Measurements from ENCODE around the gene ATPAF1. TPM values are rescaled to one million over a fixed set of nuclear protein-coding genes. Genes with fewer than 3 reads are reported as not detected.

The ATPAF1 gene
- total RNA-seq, 1 donor from 2014 or later, result 63.4 TPM

DNA sequence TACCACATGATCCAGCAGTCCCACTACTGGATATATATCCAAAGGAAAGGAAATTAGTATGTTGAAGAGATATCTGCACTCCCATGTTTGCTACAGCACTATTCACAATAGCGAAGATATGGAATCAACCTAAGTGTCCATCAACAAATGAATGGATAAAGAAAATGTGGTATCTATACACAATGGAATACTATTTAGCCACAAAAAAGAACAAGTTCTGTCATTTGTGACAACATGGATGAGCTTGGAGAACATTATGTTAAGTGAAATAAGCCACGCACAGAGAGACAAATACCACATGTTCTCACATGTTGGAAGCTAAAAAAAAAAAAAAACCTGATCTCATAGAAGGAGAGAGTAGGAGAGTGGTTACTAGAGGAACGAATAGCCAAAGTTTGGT, 17.7 kb downstream of the ATPAF1 start:
- no peak for DNase-seq

- DNase-seq, result no peak
These were observed 18.4 kb downstream of the ATPAF1 start for GRCh38 chr1:46649764-46650163.

DNA sequence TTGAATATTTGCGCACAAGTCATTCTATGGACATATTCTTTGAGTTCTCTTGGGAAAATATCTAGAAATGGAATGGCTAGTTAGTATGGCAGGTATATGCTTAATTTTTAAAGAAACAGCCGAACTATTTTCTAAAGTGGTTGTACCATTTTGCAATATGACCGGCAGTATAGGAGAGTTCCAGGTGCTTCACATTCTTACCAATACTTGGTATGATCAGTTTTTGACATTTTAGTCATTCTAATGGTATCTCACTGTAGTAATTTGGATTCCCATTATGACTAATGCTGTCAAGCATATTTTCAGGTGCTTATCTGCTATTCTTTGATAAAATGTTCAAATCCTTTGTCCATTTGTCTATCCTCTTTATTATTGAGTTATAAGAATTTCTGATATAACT, 20.6 kb downstream of the ATPAF1 start:
- no peak for DNase-seq

DNA sequence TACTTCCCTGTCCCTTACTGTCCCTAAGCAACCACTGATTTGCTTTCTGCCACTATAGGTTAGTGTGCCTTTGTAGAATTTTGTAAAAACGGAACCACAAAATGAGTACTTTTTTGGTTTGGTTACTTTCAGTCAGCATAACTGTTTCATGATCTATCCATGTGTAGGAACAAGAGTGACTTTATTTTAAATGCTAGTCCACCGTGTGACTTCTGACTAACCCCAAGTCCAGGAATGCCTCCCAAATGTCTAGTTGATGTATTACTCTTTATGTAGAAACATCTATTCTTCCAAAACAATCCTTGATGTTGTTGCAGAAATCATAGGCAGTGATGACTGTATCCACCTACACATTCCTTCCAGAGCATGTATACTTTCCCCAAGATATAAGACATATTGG, 21.3 kb downstream of the ATPAF1 start:
- no peak for DNase-seq

- no peak for DNase-seq
These were observed 21.8 kb downstream of the ATPAF1 start for GRCh38 chr1:46646331-46646730.

- no peak for DNase-seq
These were observed 22.3 kb downstream of the ATPAF1 start for GRCh38 chr1:46645815-46646214.

DNA sequence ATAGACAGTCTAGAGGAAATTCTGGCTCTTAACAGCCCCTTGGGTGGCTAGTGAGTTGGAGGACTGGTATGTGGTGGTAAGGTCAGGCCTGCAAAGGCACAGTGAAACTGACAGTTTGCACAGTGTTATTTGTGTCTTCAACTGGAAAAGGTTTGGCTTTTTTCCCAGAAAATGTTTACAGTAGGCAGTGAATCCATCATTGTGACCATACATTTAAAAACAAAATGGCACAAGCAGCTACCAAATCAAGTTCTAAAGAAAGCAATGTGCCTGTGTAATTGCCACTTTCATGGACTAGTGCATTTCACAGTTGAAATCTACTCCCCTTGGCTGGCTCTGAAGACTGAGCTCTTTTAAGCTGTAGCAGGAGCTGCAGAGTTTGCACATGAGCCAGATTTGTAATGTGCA, 24.8 kb downstream of the ATPAF1 start:
- DNase-seq, result no peak

DNA sequence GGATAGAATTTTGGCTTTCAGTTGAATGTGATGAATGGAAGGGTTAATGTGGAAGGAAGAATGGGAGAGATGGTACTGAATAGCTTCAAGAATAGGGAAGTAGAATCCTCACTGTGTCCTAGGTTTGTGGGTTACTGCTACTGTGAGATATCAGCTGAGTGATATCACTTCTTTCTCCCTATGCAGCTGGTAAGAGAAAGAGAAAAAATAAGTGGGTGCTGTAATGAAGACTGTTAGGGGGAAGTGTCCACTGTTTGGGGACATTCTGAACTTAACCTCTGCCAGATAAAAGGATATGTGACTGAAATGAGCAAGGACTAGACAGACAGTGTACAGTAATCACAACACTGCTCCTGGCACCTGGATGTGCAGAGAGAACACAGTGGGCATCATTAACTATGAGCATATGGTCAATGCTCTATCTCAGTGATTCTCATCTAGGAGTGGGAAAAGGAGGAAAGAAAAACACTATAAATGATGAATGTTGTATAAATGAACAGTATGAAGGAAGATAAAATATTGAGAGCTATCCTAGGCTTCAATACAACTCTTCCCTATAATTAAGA, 26.0 kb downstream of the ATPAF1 start:
- no peak for DNase-seq

GRCh38 chr1:46639547-46639946, 28.6 kb downstream of the ATPAF1 start:
- no peak for DNase-seq

DNA sequence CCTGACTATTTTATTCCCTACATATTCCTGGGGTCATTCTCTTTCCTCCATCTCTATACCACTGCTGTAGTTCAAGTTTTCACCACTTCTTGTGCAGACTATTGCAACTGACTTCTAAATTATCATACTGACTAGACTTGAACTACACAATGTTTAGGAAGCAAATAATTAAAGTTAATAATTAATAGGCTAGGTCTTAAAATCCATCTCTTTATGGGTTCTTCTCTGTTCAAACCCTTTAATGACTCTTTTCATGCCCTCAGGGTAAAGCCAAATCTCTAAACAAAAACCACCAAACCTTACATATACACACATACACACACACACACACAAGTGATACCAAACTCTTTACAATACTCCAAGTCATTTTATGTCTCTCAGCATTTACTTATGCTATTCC, 29.2 kb downstream of the ATPAF1 start:
- no peak for DNase-seq

DNA sequence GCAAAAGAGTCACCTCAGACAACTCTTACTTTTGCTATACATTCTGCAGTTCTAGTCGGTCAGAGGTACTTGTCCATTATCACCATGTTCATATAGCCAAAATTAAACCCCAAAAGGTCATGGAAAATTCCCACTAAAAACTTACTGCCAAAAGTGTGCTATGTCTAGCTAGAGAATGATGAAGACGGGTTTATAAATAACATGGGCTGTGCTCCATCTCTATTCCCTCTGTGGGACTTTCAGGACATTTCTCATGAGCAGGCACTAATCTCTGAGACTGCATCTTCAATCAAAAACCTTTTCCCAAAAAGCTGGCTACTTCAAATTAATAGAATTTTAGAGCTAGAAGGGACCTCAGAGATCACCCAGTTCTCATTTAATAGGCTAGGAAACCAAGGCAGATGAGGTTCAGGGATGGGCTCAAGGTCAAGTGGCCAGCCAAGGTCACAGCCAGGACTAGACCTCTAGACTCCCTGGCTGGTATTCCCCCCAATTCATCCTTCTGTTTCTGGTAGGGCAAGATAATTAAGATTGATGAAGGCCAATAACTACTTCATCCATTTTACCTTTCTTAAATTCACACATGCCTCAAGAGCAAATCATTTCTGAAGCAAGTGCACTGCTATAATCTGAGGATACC, 30.6 kb downstream of the ATPAF1 start:
- DNase-seq, result no peak

GRCh38 chr1:46635205-46635604, 33.0 kb downstream of the ATPAF1 start:
- no peak for DNase-seq

GRCh38 chr1:46630719-46631118, 37.4 kb downstream of the ATPAF1 start:
- DNase-seq, result no peak

DNA sequence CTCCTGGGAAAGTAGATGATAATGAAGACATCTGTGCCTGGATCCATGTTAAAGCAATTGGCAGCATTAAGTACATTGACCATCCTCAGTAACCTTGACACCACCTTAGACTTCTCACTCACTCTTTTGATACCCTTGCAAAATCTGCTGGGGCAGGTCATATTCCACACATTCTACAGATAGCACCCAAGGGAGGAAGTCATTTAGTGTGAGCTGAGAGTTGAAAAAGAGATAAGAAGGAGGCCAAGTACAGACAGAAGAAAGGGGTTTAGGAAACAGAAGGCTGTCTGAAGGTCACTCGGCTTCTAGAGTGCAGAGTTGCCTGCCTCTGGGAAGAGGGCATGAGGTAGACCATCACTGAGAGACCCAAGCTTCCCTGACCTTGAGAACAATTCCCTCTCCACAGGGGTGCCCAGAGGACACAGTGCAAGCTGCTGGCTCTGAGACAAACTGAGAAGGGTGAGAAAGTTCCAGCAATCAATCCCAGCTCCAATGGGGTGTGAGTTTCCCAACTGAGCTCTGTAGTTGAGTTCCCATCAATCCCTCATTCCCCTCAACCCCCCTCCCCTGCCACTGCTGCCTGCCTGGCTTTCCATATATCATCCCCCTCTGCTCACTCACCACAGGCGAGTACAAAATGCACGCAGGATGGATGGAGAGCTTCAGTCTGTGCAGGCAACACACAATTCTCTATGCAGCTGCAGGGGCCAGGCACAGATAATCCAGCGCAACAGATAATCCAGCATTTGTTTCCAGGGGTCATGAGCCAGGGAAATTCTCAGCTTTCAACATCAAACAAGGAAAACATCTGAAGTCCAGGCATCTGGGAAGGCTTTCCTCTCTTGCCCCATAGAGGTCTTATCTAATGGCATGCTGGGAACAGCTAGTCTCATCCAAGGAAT, 44.2 kb downstream of the ATPAF1 start:
- no peak for DNase-seq

GRCh38 chr1:46622344-46622743, 45.8 kb downstream of the ATPAF1 start:
- DNase-seq, result no peak

GRCh38 chr1:46621930-46622329, 46.2 kb downstream of the ATPAF1 start:
- DNase-seq, result no peak

DNA sequence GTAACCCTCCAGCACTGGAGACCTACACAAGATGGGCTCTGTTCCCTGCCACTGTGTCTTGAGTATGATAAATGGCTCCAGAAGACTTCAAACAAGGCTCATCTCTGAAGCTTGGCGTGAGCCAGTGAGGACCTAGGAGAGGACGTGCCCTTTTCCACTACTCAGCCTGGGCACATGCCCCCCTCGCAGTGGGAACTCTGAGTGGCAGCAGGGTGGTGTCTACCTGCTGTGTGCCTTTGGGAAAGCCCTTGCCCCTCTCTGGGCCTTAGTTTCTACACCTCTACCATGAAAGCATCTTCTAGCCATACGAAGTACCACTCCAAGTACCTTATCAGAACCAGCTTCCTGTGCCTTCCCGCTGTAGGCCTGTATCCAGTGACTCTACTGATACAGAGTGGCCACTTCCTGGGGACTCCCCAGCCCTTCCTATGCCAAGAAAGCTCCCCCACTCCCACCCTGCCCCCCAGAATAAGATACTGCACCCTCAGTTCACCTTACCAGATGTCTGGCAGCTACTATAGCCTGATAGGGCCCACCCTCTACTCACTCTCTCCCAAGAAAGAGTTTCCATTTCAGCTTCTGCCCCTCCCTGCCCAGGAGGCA, 48.4 kb downstream of the ATPAF1 start:
- DNase-seq, result no peak

DNA sequence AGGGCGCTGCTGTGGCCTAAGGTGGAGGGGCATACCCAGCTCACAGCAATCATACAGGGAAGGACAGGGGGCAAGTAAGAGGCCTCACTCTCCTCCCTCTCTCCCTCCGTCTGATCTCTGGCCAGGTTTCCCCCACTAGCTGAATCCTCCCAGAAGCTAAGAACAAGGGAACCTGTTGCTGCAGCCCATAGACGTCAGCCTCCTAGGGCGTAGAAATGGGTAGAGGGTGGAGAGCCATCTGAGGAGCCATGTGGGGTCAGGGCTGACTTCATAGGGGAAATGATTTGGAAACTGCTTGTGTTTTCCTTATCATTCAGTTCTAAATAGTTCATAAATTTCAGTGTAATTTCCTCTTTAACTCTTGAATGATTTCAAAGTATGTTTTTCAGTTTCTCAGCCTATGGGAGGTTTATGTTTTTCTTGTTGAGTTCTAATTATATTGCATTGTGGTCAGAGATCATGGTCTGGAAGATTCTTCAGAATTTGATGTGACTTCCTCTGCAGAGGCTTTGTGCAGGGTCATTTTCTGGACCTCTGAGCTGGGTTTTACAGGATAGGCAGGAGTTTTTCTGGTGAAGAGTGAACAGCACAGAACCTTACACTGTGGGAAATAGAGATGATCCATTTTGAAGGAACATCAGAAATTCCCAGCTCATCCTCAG, 49.3 kb downstream of the ATPAF1 start:
- no peak for DNase-seq

DNA sequence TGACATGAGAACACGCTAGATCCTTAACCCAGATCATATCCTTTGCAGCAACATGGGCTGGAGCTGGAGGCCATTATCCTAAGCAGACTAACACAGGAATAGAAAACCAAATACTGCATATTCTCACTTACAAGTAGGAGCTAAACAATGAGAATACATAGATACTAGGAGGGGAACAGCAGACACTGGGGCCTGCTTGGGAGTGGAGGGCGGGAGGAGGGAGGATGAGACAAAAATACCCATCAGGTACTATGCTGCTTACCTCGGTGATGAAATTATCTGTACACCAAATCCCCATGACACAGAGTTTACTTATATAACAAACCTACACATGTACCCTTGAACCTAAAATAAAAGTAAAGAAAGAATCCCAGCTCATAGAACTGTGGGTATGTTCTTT, 50.3 kb downstream of the ATPAF1 start:
- no peak for DNase-seq

GRCh38 chr1:46617108-46617800, 50.9 kb downstream of the ATPAF1 start:
- no peak for DNase-seq

GRCh38 chr1:46616277-46617107, 51.7 kb downstream of the ATPAF1 start, which contains the start of gene MOB3C:
Gene MOB3C (minus strand): TSS chr1:46616811. CDS start chr1:46613321, 3,490 bp downstream.
- DNase-seq, result peak; percentile 90
